Right ventricle myocardium superior (tissue), 1 donor: ENCODE measurements around the gene ITPK1. TPM values are rescaled to one million over a fixed set of nuclear protein-coding genes. Genes with fewer than 3 reads are reported as not detected.

Source experiments
- ATAC-seq: fragments of 200-7000 bp; cut with Tn5 transposase; one replicate; pipeline ENCODE4 v1.9.1; 2020; ENCODE audit warnings: mild to moderate bottlenecking; ENCODE audit not compliant: poor library complexity
- DNase-seq: peaks from one replicate; pipeline ENCODE4 v3.0.0-alpha.2; 2020
- intact Hi-C: fragments of 100-400 bp; cut with DNase I; formaldehyde crosslinking; loops from one replicate; pipeline ENCODE4 v1.11.2; 2022
- total RNA-seq: library from RNA; stranded (reverse); fragmentation: NEBNext Ultra II Directional; extraction: Animal tissue kit (Norgen Biotek cat#: 25700); gene quantifications from one replicate; pipeline ENCODE4 v1.2.1, GENCODE V29; 2021
- donor health status: DM: no; HTN: yes; CAD: no; lungs with severe emphysema.

Gene ITPK1
- total RNA-seq, 1 donor from 2014 or later: 115 TPM

- ATAC-seq: no peak
- intact Hi-C loops: no loop called here
- DNase-seq: no peak
Measured at GRCh38 chr14:93011650-93012325, 103.9 kb downstream of the ITPK1 start.

GRCh38 chr14:93011141-93011529 lies 104.6 kb downstream of the ITPK1 start:
- DNase-seq (no peak), ATAC-seq (no peak)
- intact Hi-C loops: no loop called here

- intact Hi-C loops: no loop called here
- ATAC-seq (peak; percentile 47), DNase-seq (no peak)
Measured at GRCh38 chr14:93010522-93011140, 105.1 kb downstream of the ITPK1 start.

GRCh38 chr14:93010130-93010499 lies 105.6 kb downstream of the ITPK1 start:
- DNase-seq (no peak), ATAC-seq (no peak)
- intact Hi-C loops: no loop called here

- intact Hi-C loops: no loop called here
- DNase-seq: peak; percentile 76
- ATAC-seq: peak; percentile 42
Measured at GRCh38 chr14:93009471-93010129, 106.1 kb downstream of the ITPK1 start.

GRCh38 chr14:93008381-93008780 lies 107.3 kb downstream of the ITPK1 start:
- ATAC-seq: no peak
- intact Hi-C loops: no loop called here

GRCh38 chr14:93007225-93007997 lies 108.3 kb downstream of the ITPK1 start:
- peak; percentile 25 for ATAC-seq
- peak; percentile 66 for DNase-seq
- intact Hi-C loops: no loop called here

More at GRCh38 chr14:93008381-93008780, 107.3 kb downstream of the ITPK1 start:
- peak; percentile 64 for DNase-seq

- DNase-seq: no peak
- ATAC-seq: no peak
- intact Hi-C loops: no loop called here
Measured at GRCh38 chr14:93006567-93007051, 109.1 kb downstream of the ITPK1 start.

GRCh38 chr14:93005838-93006237 lies 109.9 kb downstream of the ITPK1 start:
- DNase-seq: no peak
- intact Hi-C loops: no loop called here
- peak; percentile 16 for ATAC-seq

- ATAC-seq (peak; percentile 9), DNase-seq (no peak)
- intact Hi-C loops: no loop called here
Measured at GRCh38 chr14:93005135-93005813, 110.5 kb downstream of the ITPK1 start.

GRCh38 chr14:93004699-93005082 lies 111.0 kb downstream of the ITPK1 start:
- intact Hi-C loops: no loop called here
- ATAC-seq (no peak), DNase-seq (peak; percentile 23)

- ATAC-seq (no peak), DNase-seq (peak; percentile 35)
- intact Hi-C loops: no loop called here
Measured at GRCh38 chr14:93003945-93004698, 111.6 kb downstream of the ITPK1 start.

GRCh38 chr14:93002851-93003298 lies 112.8 kb downstream of the ITPK1 start:
- ATAC-seq: no peak
- no peak for DNase-seq
- intact Hi-C loops: no loop called here

GRCh38 chr14:93002049-93002448 lies 113.7 kb downstream of the ITPK1 start:
- intact Hi-C loops: no loop called here
- DNase-seq (no peak), ATAC-seq (no peak)

- intact Hi-C loops: no loop called here
- peak; percentile 71 for ATAC-seq
Measured at GRCh38 chr14:92998946-92999345, 116.8 kb downstream of the ITPK1 start.

GRCh38 chr14:92997343-92998061 lies 118.2 kb downstream of the ITPK1 start:
- ATAC-seq (no peak), DNase-seq (peak; percentile 42)
- intact Hi-C loops: no loop called here

More at GRCh38 chr14:92998946-92999345, 116.8 kb downstream of the ITPK1 start:
- DNase-seq: peak; percentile 69

GRCh38 chr14:92995620-92996019 lies 120.1 kb downstream of the ITPK1 start:
- intact Hi-C loops: no loop called here

More at GRCh38 chr14:92995620-92996019, 120.1 kb downstream of the ITPK1 start:
- ATAC-seq (no peak), DNase-seq (peak; percentile 28)
